ENCODE measurements around the gene PPM1E. TPM values are rescaled to one million over a fixed set of nuclear protein-coding genes. Genes with fewer than 3 reads are reported as not detected.

PPM1E gene
- total and polyA plus RNA-seq, 2 of the 4 experiments (the other 2 are of a cell fraction) = under 0.01 to 0.05 TPM

DNA sequence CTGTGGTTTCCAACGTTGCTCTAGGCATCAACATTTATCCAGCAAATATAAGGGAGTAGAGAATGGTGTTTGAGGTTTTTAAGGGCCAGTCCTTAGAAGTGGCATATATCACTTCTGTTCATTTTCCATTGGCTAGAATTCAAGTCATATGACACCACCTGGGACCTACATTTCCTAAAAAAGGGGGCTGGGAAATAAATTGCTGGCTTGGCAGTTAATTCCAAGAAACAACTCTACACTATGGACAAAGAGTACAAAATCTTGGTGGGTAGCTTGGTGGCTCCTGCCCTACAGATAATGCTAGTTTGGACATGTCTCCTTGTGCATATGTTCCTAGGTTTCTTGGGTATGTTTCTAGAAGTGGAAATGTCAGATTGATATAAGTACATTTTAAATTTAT is 7.6 kb downstream of the PPM1E start:
- Histone ChIP-seq H3K27ac (ENCODE audit: insufficient read depth, low read length) (no peak overlapping the region), H3K27me3 (ENCODE audit: control insufficient read depth, insufficient read depth, low read length) (peaks cover 11% of the 10 kb centered on the region), H2AK5ac (ENCODE audit: low read depth, low read length) (no peak overlapping the region), H2BK120ac (ENCODE audit: low read depth, low read length) (no peak overlapping the region), H3K18ac (ENCODE audit: low read depth, low read length) (no peak overlapping the region), H3K9ac (ENCODE audit: low read depth, low read length) (no peak overlapping the region), H2AK9ac (replicated peaks; ENCODE audit: low read depth, low read length, poor library complexity) (no peak overlapping the region), H3K9me3 (ENCODE audit: control insufficient read depth, insufficient read depth, low read length) (no peaks in the 10 kb centered on the region), H4K20me1 (ENCODE audit: insufficient read depth, low read length) (no peaks in the 10 kb centered on the region), H3K23ac (ENCODE audit: low read depth, low read length) (no peak overlapping the region), H2BK15ac (ENCODE audit: low read depth, low read length) (no peak overlapping the region), H3K56ac (ENCODE audit: extremely low read depth, insufficient read depth, low read length) (no peak overlapping the region), H3K4me3 (ENCODE audit: insufficient read depth, low read depth, low read length) (no peak overlapping the region), H3K36me3 (ENCODE audit: control insufficient read depth, insufficient read depth, low read length) (no peaks in the 10 kb centered on the region), H3K79me1 (ENCODE audit: low read depth in 1 of 2, low read length in 2 of 2) (no peaks in the 10 kb centered on the region), H2BK5ac (ENCODE audit: low read depth, low read length, poor library complexity, severe bottlenecking) (no peak overlapping the region), H4K8ac (ENCODE audit: low read depth in 2 of 2, low read length in 2 of 2) (no peak overlapping the region), H3K4me1 (ENCODE audit: control insufficient read depth, insufficient read depth, low read length) (no peaks in the 10 kb centered on the region), H3K4ac (ENCODE audit: low read depth, low read length) (no peak overlapping the region), H3K9me1 (ENCODE audit: insufficient read depth, low read length) (no peaks in the 10 kb centered on the region), H2AFZ (replicated peaks; ENCODE audit: low read length, poor library complexity) (no peak overlapping the region), H4K5ac (ENCODE audit: low read depth, low read length) (no peak overlapping the region), H2BK20ac (ENCODE audit: low read depth, low read length) (no peak overlapping the region), H4K91ac (ENCODE audit: insufficient read depth, low read depth, low read length) (no peak overlapping the region), H3K4me2 (ENCODE audit: low read depth, low read length) (no peak overlapping the region), H3K14ac (replicated peaks; ENCODE audit: low read depth, low read length) (no peak overlapping the region)
- dilution Hi-C loops (cut with HindIII; ENCODE audit: low sequenced_read_pairs, unreplicated experiment) (no loop called here), in situ Hi-C loops (cut with MboI; ENCODE audit: low sequenced_read_pairs) (no loop called here), intact Hi-C loops (cut with micrococcal nuclease) (no loop called here)
- ChIA-PET CTCF (no interaction called here), POLR2A (ENCODE audit: unreplicated experiment) (no interaction called here)
- no peak for DNase-seq
- ATAC-seq (ENCODE audit: low read depth) = no peak
- no TSS peak for BruUV-seq (replicated peaks)
- no CpG with 5 or more reads among the region's 1 CpG for WGBS, 2 experiments (ENCODE audit: extremely low coverage in 2 of 2, insufficient read length in 1 of 2)
- TF ChIP-seq POLR2A (IDR thresholded peaks at IDR 0.05; ENCODE audit: low read depth, low read length) = no peak
- no peak for TF ChIP-seq USF2 (IDR thresholded peaks at IDR 0.05; ENCODE audit: low read depth, low read length)
- TF ChIP-seq RFX5 (IDR thresholded peaks at IDR 0.05; ENCODE audit: low read depth, low read length) = no peak
- no peak for TF ChIP-seq CHD1 (IDR thresholded peaks at IDR 0.05; ENCODE audit: low read depth, low read length)
- no peak for TF ChIP-seq MXI1 (IDR thresholded peaks at IDR 0.05; ENCODE audit: borderline replicate concordance, low read depth, low read length)
- TF ChIP-seq ELK1 (IDR thresholded peaks at IDR 0.05; ENCODE audit: borderline replicate concordance, low read depth, low read length) = no peak
- TF ChIP-seq, protein P1, sequence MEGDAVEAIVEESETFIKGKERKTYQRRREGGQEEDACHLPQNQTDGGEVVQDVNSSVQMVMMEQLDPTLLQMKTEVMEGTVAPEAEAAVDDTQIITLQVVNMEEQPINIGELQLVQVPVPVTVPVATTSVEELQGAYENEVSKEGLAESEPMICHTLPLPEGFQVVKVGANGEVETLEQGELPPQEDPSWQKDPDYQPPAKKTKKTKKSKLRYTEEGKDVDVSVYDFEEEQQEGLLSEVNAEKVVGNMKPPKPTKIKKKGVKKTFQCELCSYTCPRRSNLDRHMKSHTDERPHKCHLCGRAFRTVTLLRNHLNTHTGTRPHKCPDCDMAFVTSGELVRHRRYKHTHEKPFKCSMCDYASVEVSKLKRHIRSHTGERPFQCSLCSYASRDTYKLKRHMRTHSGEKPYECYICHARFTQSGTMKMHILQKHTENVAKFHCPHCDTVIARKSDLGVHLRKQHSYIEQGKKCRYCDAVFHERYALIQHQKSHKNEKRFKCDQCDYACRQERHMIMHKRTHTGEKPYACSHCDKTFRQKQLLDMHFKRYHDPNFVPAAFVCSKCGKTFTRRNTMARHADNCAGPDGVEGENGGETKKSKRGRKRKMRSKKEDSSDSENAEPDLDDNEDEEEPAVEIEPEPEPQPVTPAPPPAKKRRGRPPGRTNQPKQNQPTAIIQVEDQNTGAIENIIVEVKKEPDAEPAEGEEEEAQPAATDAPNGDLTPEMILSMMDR (conservative IDR thresholded peaks at IDR 0.05; ENCODE audit: low read depth, low read length) = no peak
- TF ChIP-seq RAD21 (IDR thresholded peaks at IDR 0.05; ENCODE audit: low read length) = no peak
- no peak for TF ChIP-seq CEBPB (IDR thresholded peaks at IDR 0.05; ENCODE audit: low read depth, low read length)
- no peak for TF ChIP-seq MAZ (IDR thresholded peaks at IDR 0.05; ENCODE audit: borderline replicate concordance, low read depth, low read length)
- no peak for TF ChIP-seq RCOR1 (IDR thresholded peaks at IDR 0.05; ENCODE audit: insufficient replicate concordance, low read length)
- no peak for TF ChIP-seq FOS (IDR thresholded peaks at IDR 0.05; ENCODE audit: low read depth, low read length)
- no peak for TF ChIP-seq MAFK (IDR thresholded peaks at IDR 0.05; ENCODE audit: low read depth, low read length)
- TF ChIP-seq SMC3 (IDR thresholded peaks at IDR 0.05; ENCODE audit: low read depth, low read length) = no peak
- TF ChIP-seq BHLHE40 (IDR thresholded peaks at IDR 0.05; ENCODE audit: low read depth, low read length) = no peak
- TF ChIP-seq NFE2L2 (IDR thresholded peaks at IDR 0.05; ENCODE audit: low read depth, low read length) = no peak

Data from IMR-90 (cell line).